ENCODE data around the gene ZG16. TPM values are rescaled to one million over a fixed set of nuclear protein-coding genes. Genes with fewer than 3 reads are reported as not detected.

ZG16 gene
- total and polyA plus RNA-seq, 2 of the 8 experiments (the other 6 are each of a cell fraction or from before 2014, with no cell fraction given): not detected

DNA sequence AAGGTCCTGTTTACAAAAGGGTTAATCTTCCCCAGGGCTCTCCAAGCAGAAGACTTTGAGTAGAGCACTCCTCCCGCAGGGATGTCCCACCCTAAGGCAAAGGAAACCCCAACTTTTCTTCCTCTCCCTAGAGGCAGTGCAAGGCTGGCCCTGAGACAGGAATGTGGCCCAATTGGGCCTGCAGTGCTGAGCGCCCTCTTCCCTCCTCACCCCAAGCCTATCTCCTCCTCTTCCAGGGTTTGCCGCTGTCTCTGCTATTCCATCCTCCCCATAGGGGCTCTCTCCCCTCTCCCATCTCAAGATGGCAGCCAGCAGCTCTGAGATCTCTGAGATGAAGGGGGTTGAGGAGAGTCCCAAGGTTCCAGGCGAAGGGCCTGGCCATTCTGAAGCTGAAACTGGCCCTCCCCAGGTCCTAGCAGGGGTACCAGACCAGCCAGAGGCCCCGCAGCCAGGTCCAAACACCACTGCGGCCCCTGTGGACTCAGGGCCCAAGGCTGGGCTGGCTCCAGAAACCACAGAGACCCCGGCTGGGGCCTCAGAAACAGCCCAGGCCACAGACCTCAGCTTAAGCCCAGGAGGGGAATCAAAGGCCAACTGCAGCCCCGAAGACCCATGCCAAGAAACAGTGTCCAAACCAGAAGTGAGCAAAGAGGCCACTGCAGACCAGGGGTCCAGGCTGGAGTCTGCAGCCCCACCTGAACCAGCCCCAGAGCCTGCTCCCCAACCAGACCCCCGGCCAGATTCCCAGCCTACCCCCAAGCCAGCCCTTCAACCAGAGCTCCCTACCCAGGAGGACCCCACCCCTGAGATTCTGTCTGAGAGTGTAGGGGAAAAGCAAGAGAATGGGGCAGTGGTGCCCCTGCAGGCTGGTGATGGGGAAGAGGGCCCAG is 34.9 kb downstream of the ZG16 start:
- H2BK15ac ChIP-seq (ENCODE audit: low read length): 0 out of 2 replicates have a peak overlapping the region, but pooled peaks have one; percentile 31
- H3K36me3 ChIP-seq (ENCODE audit: control insufficient read depth in 2 of 4, insufficient read depth in 4 of 4, low read length in 3 of 4): peaks cover 7 to 26% (median 11%) of the 10 kb centered on the region in 4 experiments
- H4K20me1 ChIP-seq (replicated peaks in 1 of 2; ENCODE audit: control insufficient read depth in 1 of 2, insufficient read depth in 2 of 2, low read length in 2 of 2): peaks cover 14 to 19% of the 10 kb centered on the region in 2 experiments
- CTCF ChIA-PET (ENCODE audit: partially characterized antibody): interaction anchor here (0.5 to 17.5 kb wide), 5 partner anchors 23 to 350 kb away, joined by 3 to 212 read pairs (median 4); no protein-coding TSS in a partner anchor
- no peak overlapping the region for H3K14ac ChIP-seq (ENCODE audit: insufficient read length)
- 58% methylated on average over 9 of the region's 9 CpGs; no CpG with 5 or more reads in 1 of the 2 experiments for WGBS, 2 experiments (ENCODE audit: extremely low coverage in 1 of 2, insufficient coverage in 1 of 2, insufficient read length in 1 of 2, insufficient replicate concordance in 2 of 2, low coverage in 1 of 2, low lambda C conversion rate in 2 of 2, missing lambda C conversion rate in 1 of 2)
- peak overlapping the region; percentile 7; the same call in 1 of the 2 replicates for H2BK12ac ChIP-seq (ENCODE audit: low read depth, low read length)
- H2BK120ac ChIP-seq (replicated peaks; ENCODE audit: low read depth, low read length): no peak overlapping the region
- no peaks in the 10 kb centered on the region; the same call in none of the 2 replicates for H3K79me1 ChIP-seq (ENCODE audit: low read depth, low read length)
- peak overlapping the region; percentile 88 for H4K8ac ChIP-seq (ENCODE audit: extremely low read depth, insufficient read depth, low read length)
- H3K4me3 ChIP-seq (ENCODE audit: extremely low read depth in 1 of 4, insufficient read depth in 2 of 4, low read depth in 3 of 4, low read length in 4 of 4): peak overlapping the region; percentile 75 to 85 (median 82)
- H3K56ac ChIP-seq (replicated peaks; ENCODE audit: insufficient read length, low read depth, low read length): peak overlapping the region; percentile 34
- peak overlapping the region; percentile 89; the same call in 1 of the 2 replicates for H2BK5ac ChIP-seq (ENCODE audit: low read depth, low read length)
- no peak overlapping the region for H3K23ac ChIP-seq (ENCODE audit: insufficient read length)
- H3K23me2 ChIP-seq (ENCODE audit: low read depth, low read length): peaks cover 32% of the 10 kb centered on the region
- peak overlapping the region; percentile 75 for H4K91ac ChIP-seq (replicated peaks; ENCODE audit: insufficient read length, low read length)
- FAIRE-seq: no peak
- peak overlapping the region; percentile 91 to 92 for H3K4me2 ChIP-seq (ENCODE audit: insufficient read depth in 1 of 2, low read depth in 2 of 2, low read length in 2 of 2)
- peak overlapping the region; percentile 10 for H3K18ac ChIP-seq (ENCODE audit: extremely low read depth, low read length)
- H2AK5ac ChIP-seq (ENCODE audit: low read depth, low read length): no peak overlapping the region; the same call in 1 of the 2 replicates
- H3K4me1 ChIP-seq (replicated peaks in 1 of 4; ENCODE audit: control insufficient read depth in 3 of 4, insufficient read depth in 4 of 4, low read length in 3 of 4): peaks cover 0 to 52% (median 42%) of the 10 kb centered on the region in 4 experiments; a peak in 6 of 7 replicates
- no peaks in the 10 kb centered on the region for H3K27me3 ChIP-seq (replicated peaks in 1 of 4; ENCODE audit: control insufficient read depth in 3 of 4, extremely low read depth in 1 of 4, insufficient read depth in 3 of 4, low read length in 3 of 4)
- peak overlapping the region in 3 of 4 experiments; percentile 29 to 54 (median 50); a peak in 4 of 7 replicates for H3K9ac ChIP-seq (replicated peaks in 1 of 4; ENCODE audit: extremely low read depth in 1 of 4, low read depth in 3 of 4, low read length in 3 of 4)
- H3K9me3 ChIP-seq (ENCODE audit: insufficient read depth in 2 of 2, low read depth in 1 of 2, low read length in 1 of 2): no peaks in the 10 kb centered on the region
- peak overlapping the region; percentile 27 for H3K4ac ChIP-seq (replicated peaks; ENCODE audit: insufficient read length, low read depth, low read length)
- peak overlapping the region; percentile 55 for H4K5ac ChIP-seq (ENCODE audit: insufficient read length, low read depth, low read length)
- POLR2A ChIA-PET (ENCODE audit: partially characterized antibody): interaction anchor here (0.7 to 4.0 kb wide), 12 partner anchors 10 to 219 kb away, joined by 3 to 31 read pairs (median 4); partner anchors contain the start of genes ASPHD1, CDIPT, HIRIP3 and TLCD3B
- H2BK20ac ChIP-seq (ENCODE audit: low read length): no peak overlapping the region
- no peak overlapping the region for H3K27ac ChIP-seq (ENCODE audit: low read depth, low read length)
- no peak overlapping the region for H2AFZ ChIP-seq (ENCODE audit: low read length)
- H3K79me2 ChIP-seq (ENCODE audit: control insufficient read depth in 1 of 2, insufficient read depth in 2 of 2, low read length in 2 of 2): peaks cover 6 to 30% of the 10 kb centered on the region in 2 experiments
- no peak for DNase-seq (ENCODE audit: low read depth in 1 of 2, low spot score in 2 of 2)
- TF ChIP-seq GTF2F1 (IDR thresholded peaks at IDR 0.05; ENCODE audit: borderline replicate concordance, low read depth, low read length) (no peak), CBX5 (IDR thresholded peaks at IDR 0.05; ENCODE audit: low read depth, low read length) (no peak), KDM1A (IDR thresholded peaks at IDR 0.05; ENCODE audit: borderline replicate concordance, low read length) (no peak), TCF12 (IDR thresholded peaks at IDR 0.05; ENCODE audit: low read depth, low read length) (no peak), SRF (IDR thresholded peaks at IDR 0.05; ENCODE audit: low read depth, low read length) (no peak), SIN3A (conservative IDR thresholded peaks at IDR 0.05 in 1 of 2, IDR thresholded peaks at IDR 0.05 in 1 of 2; ENCODE audit: low read depth in 1 of 2, low read length in 2 of 2) (no peak), TBP (IDR thresholded peaks at IDR 0.05; ENCODE audit: low read depth, low read length) (no peak)
- TF ChIP-seq, protein P1, sequence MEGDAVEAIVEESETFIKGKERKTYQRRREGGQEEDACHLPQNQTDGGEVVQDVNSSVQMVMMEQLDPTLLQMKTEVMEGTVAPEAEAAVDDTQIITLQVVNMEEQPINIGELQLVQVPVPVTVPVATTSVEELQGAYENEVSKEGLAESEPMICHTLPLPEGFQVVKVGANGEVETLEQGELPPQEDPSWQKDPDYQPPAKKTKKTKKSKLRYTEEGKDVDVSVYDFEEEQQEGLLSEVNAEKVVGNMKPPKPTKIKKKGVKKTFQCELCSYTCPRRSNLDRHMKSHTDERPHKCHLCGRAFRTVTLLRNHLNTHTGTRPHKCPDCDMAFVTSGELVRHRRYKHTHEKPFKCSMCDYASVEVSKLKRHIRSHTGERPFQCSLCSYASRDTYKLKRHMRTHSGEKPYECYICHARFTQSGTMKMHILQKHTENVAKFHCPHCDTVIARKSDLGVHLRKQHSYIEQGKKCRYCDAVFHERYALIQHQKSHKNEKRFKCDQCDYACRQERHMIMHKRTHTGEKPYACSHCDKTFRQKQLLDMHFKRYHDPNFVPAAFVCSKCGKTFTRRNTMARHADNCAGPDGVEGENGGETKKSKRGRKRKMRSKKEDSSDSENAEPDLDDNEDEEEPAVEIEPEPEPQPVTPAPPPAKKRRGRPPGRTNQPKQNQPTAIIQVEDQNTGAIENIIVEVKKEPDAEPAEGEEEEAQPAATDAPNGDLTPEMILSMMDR (IDR thresholded peaks at IDR 0.05; ENCODE audit: control extremely low read depth in 1 of 3, insufficient read depth in 1 of 3, low read depth in 1 of 3, low read length in 3 of 3): no peak
